Measurements from ENCODE around the gene MAGI2. TPM values are rescaled to one million over a fixed set of nuclear protein-coding genes. Genes with fewer than 3 reads are reported as not detected.

Gene MAGI2
- total and polyA plus RNA-seq, 2 of the 13 experiments (the other 11 are each of a cell fraction or from before 2014, with no cell fraction given), result 1.5 to 3.8 TPM

GRCh38 chr7:79293655-79294142 is 159.8 kb downstream of the MAGI2 start (continued):
- TF ChIP-seq ZMYM2 (CRISPR knock-in tag; IDR thresholded peaks at IDR 0.05) (0 out of 2 replicates have a peak, but pooled peaks have one; percentile 20), TBX3 (IDR thresholded peaks at IDR 0.05; ENCODE audit: borderline replicate concordance) (peak; percentile 80; the same call in 1 of the 2 replicates), ARID5B (CRISPR knock-in tag; IDR thresholded peaks at IDR 0.05) (peak; percentile 69), FOSL2 (CRISPR knock-in tag; IDR thresholded peaks at IDR 0.05) (peak; percentile 79), SIX4 (CRISPR knock-in tag; IDR thresholded peaks at IDR 0.05) (no peak), KDM6A (CRISPR knock-in tag; IDR thresholded peaks at IDR 0.05; ENCODE audit: low read depth) (no peak), RERE (CRISPR knock-in tag; IDR thresholded peaks at IDR 0.05; ENCODE audit: low read depth) (peak; percentile 73; the same call in 1 of the 2 replicates), ZNF20 (CRISPR knock-in tag; IDR thresholded peaks at IDR 0.05) (no peak), FOSL1 (CRISPR knock-in tag; IDR thresholded peaks at IDR 0.05; ENCODE audit: borderline replicate concordance) (peak; percentile 29; the same call in 1 of the 2 replicates), FOXA3 (CRISPR knock-in tag; IDR thresholded peaks at IDR 0.05) (peak; percentile 51), ZNF333 (CRISPR knock-in tag; IDR thresholded peaks at IDR 0.05; ENCODE audit: borderline replicate concordance) (no peak), ZMYM4 (CRISPR knock-in tag; IDR thresholded peaks at IDR 0.05) (0 out of 2 replicates have a peak, but pooled peaks have one; percentile 39), POGZ (CRISPR knock-in tag; IDR thresholded peaks at IDR 0.05) (peak; percentile 41; the same call in 1 of the 2 replicates), ZSCAN31 (CRISPR knock-in tag; IDR thresholded peaks at IDR 0.05; ENCODE audit: low read depth) (no peak), ATF7-NPFF (CRISPR knock-in tag; IDR thresholded peaks at IDR 0.05; ENCODE audit: low read depth) (no peak), TIGD3 (CRISPR knock-in tag; IDR thresholded peaks at IDR 0.05; ENCODE audit: borderline replicate concordance) (no peak), HMG20B (CRISPR knock-in tag; conservative IDR thresholded peaks at IDR 0.05) (no peak), CEBPG (CRISPR knock-in tag; IDR thresholded peaks at IDR 0.05) (peak; percentile 23; the same call in 1 of the 2 replicates), ZNF414 (CRISPR knock-in tag; IDR thresholded peaks at IDR 0.05) (no peak)
